GM12892 (cell line): Measurements from ENCODE around the gene RNF26.

Source experiments
- DNase-seq: peaks from one replicate; pipeline ENCODE4 v3.0.0; 2011; ENCODE audit not compliant: insufficient read length
- FAIRE-seq: peaks from 2 replicates; lab custom pipeline; 2011; peaks lifted over from hg19 to GRCh38; lab: Jason Lieb, UNC
- POLR2A ChIP-seq: IDR thresholded peaks from 2 replicates; pipeline ENCODE4 v1.6.1; 2011; ENCODE audit warnings: low read depth, low read length, control low read depth
- POLR2AphosphoS5 ChIP-seq: IDR thresholded peaks from 2 replicates; pipeline ENCODE4 v1.6.1; 2011; ENCODE audit warnings: low read depth, low read length, control low read depth
- TAF1 ChIP-seq: IDR thresholded peaks from 2 replicates; pipeline ENCODE4 v1.6.1; 2011; ENCODE audit warnings: low read depth, mild to moderate bottlenecking, control low read depth, low read length, borderline replicate concordance

Gene RNF26

DNA sequence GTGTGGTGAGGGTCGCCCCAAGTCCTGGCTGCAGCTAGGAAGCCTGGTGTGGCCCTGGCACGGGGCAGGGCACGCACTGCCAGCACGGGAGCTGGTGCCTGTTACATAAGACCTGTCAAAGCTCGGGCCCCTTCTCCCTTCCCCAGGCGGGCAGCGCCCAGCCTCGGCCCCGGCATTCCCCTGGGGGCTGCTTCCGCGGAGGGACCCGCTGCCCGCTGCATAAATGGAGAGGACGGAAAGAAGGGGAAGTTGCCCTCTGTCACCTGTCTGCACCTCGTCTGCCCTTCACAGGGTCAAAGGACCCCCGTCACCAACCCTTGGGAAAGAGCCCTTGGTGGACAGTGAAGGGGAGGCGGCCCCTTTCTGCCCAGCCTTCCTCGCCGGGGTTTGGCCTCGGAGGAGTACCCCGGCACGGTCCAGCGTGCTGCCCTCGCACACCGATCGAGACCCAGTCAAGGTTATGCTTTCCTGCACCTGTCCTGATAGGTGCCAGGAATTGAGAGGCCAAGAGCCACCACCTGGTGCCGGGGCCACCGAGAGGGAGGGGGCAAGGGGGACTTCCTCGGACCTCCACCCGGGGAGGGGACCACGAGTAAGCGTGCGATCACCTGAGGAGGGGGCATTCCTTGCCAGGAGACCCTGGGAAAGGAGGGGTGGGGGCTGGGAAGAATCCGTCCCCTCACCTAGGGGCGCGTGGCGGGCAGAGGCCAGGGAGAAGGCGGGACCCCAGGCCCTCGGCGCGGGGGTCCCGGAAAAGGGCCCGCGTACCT is 28.9 kb downstream of the RNF26 start:
- no peak for DNase-seq
- FAIRE-seq = no peak
- TF ChIP-seq TAF1 (no peak), POLR2AphosphoS5 (no peak), POLR2A (no peak)

GRCh38 chr11:119363851-119364590 is 29.7 kb downstream of the RNF26 start:
- DNase-seq (peak; percentile 74), FAIRE-seq (peak; percentile 74)
- TF ChIP-seq POLR2AphosphoS5 = no peak
- no peak for TF ChIP-seq POLR2A
- no peak for TF ChIP-seq TAF1

DNA sequence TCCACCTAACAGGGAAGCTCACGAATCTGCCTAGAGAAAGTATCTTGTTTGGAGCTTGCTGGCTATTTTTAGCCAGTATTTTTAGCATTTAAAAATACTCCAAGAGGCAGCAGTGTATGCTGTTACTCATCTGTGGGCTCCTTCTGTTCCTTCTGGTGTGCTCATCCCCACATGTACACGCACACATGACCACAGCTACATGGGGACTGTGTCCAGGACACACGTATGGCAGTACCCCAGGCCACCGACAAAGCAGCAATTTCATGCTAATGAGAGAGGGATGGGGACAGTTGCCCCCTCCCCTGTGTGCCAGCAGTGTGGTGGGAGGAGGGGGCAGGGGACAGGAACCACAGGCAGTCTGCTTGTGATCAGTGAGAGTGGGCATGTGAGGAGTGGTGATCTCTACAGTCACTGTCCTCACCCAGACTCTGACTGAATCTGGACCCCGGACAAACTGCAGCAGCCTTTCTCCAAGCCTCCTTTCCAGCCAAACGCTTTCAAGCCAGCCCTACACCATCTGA is 30.8 kb downstream of the RNF26 start:
- DNase-seq (no peak), FAIRE-seq (no peak)
- no peak for TF ChIP-seq POLR2AphosphoS5
- TF ChIP-seq TAF1 = no peak
- TF ChIP-seq POLR2A = no peak

- TF ChIP-seq POLR2AphosphoS5 (no peak), TAF1 (no peak), POLR2A (no peak)
- DNase-seq (no peak), FAIRE-seq (no peak)
These were observed 32.6 kb downstream of the RNF26 start for GRCh38 chr11:119366690-119367620.

- FAIRE-seq = no peak
- no peak for TF ChIP-seq TAF1
- TF ChIP-seq POLR2A = no peak
- no peak for TF ChIP-seq POLR2AphosphoS5
- DNase-seq = no peak
These were observed 33.4 kb downstream of the RNF26 start for GRCh38 chr11:119367661-119368120.

GRCh38 chr11:119368121-119369034 is 34.1 kb downstream of the RNF26 start:
- FAIRE-seq (no peak), DNase-seq (no peak)
- TF ChIP-seq TAF1 = no peak
- no peak for TF ChIP-seq POLR2A
- TF ChIP-seq POLR2AphosphoS5 = no peak

- FAIRE-seq (no peak), DNase-seq (no peak)
- no peak for TF ChIP-seq POLR2AphosphoS5
- TF ChIP-seq TAF1 = no peak
- no peak for TF ChIP-seq POLR2A
These were observed 35.0 kb downstream of the RNF26 start for GRCh38 chr11:119369132-119369925.

- peak; percentile 69 for FAIRE-seq
- no peak for DNase-seq
These were observed 36.2 kb downstream of the RNF26 start for GRCh38 chr11:119370486-119371046.

DNA sequence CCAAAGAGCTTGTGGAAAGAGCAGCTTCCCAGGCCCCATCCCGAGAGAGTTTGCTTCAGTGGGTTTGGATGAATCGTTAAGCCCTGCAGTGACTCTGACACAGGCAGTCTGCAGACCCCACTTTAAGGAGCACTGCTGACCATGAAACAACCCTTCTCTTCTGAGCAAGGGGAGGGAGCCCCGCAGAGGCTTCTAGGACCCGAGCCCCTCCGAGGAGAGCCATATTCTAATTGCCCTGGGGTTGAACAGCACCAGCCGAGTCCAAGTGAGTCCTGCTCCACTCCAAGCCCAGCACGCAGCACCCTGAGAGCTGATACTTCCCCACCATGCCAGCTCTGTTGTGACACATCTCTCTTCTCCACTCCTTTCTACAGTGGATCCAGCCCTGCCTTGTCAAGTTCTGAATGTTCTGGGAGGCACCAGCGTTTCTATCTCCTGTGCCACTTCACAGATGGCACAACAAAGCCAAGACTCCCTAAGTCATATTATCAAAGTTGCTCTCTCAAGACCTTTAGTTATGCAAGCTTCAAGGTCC is 36.8 kb downstream of the RNF26 start:
- FAIRE-seq = no peak
- DNase-seq = no peak
- TF ChIP-seq TAF1 (no peak), POLR2A (no peak), POLR2AphosphoS5 (no peak)

More at GRCh38 chr11:119370486-119371046, 36.2 kb downstream of the RNF26 start:
- no peak for TF ChIP-seq POLR2AphosphoS5
- no peak for TF ChIP-seq TAF1
- no peak for TF ChIP-seq POLR2A
